Stimulated activated naive CD4-positive, alpha-beta T cell treated with Interleukin-2 at 50 U/mL for 16 hours (primary cell): Measurements from ENCODE around the gene MYMX.
A peak's percentile ranks its signal among the peaks of the same experiment; 100 is the strongest.

Source experiments
- DNase-seq: peaks from one replicate; lab custom pipeline; 2025; lab: John Stamatoyannopoulos, UW

Gene MYMX

GRCh38 chr6:44250718-44251123, 34.0 kb downstream of the MYMX start:
- DNase-seq: no peak

GRCh38 chr6:44251576-44252524, 35.1 kb downstream of the MYMX start:
- DNase-seq: no peak

GRCh38 chr6:44253307-44254101, 36.8 kb downstream of the MYMX start:
- peak; percentile 43 for DNase-seq

GRCh38 chr6:44254191-44255104, 37.7 kb downstream of the MYMX start:
- DNase-seq: no peak

GRCh38 chr6:44255105-44255808, 38.5 kb downstream of the MYMX start:
- DNase-seq: peak; percentile 33

GRCh38 chr6:44255871-44256774, 39.4 kb downstream of the MYMX start:
- DNase-seq: no peak

GRCh38 chr6:44256775-44257024, 40.0 kb downstream of the MYMX start:
- DNase-seq: peak; percentile 26

GRCh38 chr6:44257025-44257752, 40.5 kb downstream of the MYMX start, which contains the start of gene SLC35B2:
TSS of gene SLC35B2 (minus strand) at chr6:44257528. CDS start at chr6:44257410, 118 bp downstream.
- peak; percentile 67 for DNase-seq

GRCh38 chr6:44257753-44258324, 41.1 kb downstream of the MYMX start:
- DNase-seq: no peak

GRCh38 chr6:44258325-44258863, 41.7 kb downstream of the MYMX start:
- DNase-seq: no peak

- DNase-seq: no peak
Measured at GRCh38 chr6:44258921-44259320, 42.2 kb downstream of the MYMX start.

GRCh38 chr6:44260011-44260410, 43.3 kb downstream of the MYMX start:
- no peak for DNase-seq

- no peak for DNase-seq
Measured at GRCh38 chr6:44260451-44261297, 43.9 kb downstream of the MYMX start.

- no peak for DNase-seq
Measured at GRCh38 chr6:44261581-44261980, 44.9 kb downstream of the MYMX start.

- DNase-seq: no peak
Measured at GRCh38 chr6:44262467-44263353, 46.0 kb downstream of the MYMX start.

- peak; percentile 36 for DNase-seq
Measured at GRCh38 chr6:44263354-44264100, 46.8 kb downstream of the MYMX start.
